Hypothalamus (tissue), 51 donors: ENCODE results near the gene GPBP1L1.
"Not testable (repeated sequence)": the region's sequence is repeated elsewhere in the genome, so short reads cannot be mapped to it uniquely, and the experiment has no call there.

ENCODE experiments used
- DNase-seq, 51 donors: peaks; one replicate each; lab custom pipeline; 2025; lab: John Stamatoyannopoulos, UW

Gene GPBP1L1

DNA sequence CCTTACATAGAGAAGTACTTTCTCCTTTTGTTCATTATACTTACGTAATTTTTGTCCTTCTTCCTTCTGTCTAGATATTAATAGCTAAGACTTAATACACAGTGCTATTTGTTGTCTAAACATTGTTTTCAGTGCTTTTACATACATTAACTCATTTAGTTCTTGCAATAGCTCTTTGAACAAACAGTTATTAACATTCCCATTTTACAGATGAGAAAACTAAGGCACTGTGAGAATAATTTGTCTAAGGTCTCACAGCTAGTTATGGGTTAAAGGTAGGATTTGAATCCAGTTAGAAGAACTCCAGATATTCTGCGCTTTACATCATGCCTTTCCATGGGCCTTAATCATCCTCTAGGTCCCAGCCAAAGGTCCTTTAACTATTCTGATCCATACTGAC, 82.1 kb downstream of the GPBP1L1 start:
- no peak for DNase-seq

DNA sequence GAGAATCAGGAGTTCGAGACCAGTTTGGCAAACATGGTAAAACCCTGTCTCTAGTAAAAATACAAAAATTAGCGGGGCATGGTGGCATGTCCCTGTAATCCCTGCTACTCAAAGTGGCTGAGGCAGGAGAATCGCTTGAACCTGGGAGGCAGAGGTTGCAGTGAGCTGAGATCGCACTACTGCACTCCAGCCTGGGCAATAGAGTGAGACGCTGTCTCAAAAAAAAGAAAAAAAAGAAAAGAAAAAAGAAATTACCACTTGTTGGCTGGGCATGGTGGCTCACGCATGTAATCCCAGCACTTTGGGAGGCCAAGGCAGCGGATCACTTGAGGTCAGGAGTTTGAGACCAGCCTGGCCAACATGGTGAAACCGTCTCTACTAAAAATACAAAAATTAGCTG, 89.6 kb downstream of the GPBP1L1 start:
- DNase-seq = not testable (repeated sequence)

DNA sequence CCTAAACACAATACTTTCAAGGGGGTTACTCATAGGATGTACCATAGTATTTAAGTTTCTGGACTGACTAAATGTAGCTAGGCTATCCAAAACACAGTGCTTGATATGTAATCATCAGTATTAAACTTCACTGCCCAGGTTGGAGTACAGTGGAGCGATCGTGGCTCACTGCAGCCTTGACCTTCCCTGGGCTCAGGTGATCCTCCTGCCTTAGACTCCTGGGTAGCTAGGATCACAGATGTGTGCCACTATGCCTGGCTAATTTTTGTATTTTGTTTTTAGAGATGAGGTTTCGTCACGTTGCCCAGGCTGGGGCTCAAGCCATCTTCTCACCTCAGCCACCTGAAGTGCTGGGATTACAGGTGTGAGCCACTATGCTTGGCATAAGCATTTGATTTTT, 91.9 kb downstream of the GPBP1L1 start:
- no peak for DNase-seq

DNA sequence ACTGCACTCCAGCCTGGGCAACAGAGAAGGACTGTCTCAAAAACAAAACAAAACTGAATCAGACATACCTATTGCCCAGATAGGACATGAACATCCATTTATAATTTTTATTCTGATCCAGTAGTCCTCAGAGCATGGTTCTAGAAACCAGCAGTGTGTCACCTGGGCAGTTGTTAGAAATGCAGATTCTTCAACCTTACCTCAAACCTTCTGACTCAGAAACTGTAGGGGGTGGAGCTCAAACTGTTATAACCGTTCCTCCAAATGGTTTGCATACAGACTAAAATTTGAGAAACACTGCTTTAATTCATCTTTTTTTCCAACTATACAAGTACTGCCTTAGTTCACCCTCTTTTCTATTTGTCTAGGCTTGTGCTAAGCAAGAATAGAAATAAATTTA, 96.5 kb downstream of the GPBP1L1 start:
- DNase-seq = no peak

DNA sequence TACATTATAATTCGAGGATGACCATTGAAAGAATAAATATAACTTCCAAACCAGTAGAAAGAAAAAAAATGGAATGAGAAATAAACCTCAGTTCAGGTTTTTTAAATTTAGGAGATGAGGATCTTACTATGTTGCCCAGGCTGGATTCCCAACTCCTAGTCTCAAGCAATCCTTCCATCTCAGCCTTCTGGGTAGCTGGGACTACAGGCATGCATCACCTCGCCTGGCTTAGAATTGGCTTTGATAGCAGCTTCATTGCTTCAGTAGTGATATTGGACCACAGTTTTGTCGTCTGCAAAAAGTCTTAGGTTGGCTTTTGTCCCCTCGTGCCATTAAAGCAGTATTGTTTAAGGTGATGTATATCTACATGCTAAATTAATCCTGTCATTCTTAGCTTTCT, 99.6 kb downstream of the GPBP1L1 start:
- DNase-seq = no peak

DNA sequence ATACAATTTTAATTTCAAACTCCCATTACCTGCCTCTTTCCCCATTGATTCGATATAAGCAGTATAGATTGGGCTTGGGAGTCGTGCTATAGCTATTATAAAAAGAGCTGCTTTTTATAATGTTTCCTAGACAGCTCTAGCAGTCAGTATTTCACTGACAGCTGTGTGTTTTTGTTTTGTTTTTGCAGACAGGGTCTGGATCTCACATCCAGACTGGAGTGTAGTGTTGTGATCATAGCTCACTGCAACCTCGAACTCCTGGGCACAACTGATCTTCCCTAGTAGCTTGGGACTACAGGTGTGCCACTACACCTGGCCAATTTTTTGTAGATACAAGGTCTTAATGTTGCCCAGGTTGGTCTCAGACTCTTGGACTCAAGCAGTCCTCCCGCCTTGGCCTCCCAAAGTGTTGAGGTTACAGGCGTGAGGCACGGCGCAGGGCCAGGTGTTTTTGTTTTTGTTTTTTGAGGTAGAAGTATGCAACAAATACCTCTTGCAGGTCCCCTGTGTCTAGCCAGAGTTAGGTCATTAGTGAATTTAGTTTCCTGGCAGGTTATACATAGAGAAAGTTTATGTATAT, 100.7 kb downstream of the GPBP1L1 start:
- DNase-seq = no peak

DNA sequence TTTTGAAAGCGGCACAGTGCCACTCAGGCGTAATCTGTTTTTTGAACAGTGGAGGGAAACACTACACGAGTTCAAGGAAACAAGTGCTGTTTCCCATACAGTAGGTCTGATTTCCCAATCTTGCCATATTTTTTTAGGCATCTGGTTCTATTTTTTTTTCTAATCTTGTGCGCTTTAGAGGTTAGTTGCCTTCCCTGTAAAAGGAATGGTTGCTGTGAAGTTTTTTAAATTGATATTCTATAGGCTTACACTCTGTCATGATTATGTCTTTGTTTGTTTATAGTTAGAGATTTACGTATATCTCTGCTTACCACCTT, 101.3 kb downstream of the GPBP1L1 start:
- DNase-seq = no peak

DNA sequence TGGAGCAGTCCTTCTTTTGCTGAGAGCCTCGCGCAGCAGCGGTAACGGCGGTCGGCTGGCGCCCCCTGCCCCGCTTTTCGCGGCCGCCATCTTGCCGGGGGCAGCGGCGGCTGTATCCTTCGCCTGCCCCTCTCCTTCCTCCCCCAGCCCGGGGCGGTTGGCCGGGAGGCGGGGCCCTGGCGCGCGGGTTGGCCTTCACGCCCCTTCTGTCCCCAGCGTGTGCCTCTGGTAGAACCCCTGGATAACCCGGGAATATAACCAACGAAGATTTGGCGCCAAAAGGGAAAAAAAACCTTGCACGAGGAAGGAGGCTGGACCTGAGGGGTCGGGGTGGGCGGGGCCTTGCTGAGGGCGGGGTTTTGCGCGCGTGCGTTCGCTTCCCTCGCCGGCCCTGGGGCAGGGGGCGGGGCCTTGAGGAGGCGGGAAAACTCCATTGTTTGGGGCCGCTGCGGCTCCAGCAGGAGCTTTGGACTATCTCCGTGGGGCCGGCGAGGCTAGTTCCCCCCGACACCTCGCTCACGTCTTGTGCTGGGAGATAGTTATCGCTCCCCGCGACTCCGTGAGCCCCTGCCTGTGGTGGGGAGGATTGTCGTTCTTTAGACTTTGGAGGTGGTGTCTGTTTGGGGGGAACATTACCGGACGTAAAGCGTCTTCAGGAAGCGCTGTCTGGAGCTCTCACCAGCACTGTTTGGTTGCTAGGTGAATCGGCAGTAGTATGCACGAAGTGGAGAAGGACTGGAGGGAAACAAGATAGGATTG, 101.8 kb downstream of the GPBP1L1 start:
- DNase-seq = peak in 50 of 51 donors; percentile 35 to 92 (median 78)

DNA sequence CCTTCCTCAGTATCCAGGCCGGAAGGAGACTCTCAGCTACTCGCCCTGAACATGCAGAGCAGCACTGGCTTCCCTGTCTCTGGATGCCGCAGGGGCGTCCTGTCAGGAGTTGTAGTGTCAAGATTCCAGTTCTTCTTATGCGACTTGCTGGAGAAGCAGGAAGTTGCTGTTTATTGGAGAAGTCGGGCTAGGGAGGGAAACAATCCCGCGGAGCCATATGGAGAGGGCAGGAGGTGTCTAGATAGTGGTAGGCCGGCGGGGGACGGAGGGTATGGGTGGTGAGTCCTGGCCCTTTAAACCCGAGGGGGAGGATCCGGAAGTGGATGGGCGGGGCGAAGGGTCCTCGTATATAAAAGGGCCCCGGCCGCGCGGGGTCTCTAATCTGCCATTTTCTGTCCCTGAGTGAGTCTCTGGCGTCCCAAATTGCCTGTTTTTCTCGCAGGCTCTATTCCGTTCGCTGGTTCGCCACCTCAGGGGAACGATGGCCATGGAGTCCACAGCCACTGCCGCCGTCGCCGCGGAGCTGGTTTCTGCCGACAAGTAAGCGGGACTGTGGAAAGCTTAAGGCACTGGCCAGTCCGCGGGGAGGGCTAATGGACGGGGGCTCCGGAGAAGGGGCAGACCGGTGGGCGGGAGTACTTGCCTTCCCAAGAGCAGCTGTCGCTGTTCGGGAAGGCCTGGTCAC, 102.5 kb downstream of the GPBP1L1 start, which contains the start of gene NASP:
Gene NASP (plus strand): TSS at position 376 of the 685 bp plus-strand sequence. CDS start 106 bp downstream, at position 482.
- DNase-seq = peak; percentile 63 to 97 (median 84)

DNA sequence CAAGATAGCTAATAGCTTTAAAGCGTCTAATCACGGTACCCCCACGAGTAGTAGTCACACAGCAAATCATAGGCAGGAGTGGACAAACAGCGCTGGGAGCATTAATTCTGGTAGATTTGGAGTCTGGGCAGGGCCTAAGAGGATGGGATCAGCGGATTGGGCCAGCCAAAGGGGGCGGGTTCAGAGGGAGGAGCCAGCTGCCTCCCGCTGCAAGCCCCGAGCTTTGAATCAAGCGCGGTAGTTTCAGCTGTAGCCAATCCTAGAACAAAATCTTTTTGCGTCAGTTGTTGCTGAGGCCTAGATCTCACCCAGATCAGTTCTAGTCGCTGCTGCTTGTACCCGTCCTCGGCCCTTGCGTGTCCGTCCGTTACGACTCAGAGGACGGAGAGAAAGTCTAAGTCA, 103.1 kb downstream of the GPBP1L1 start:
- peak in 50 of 51 donors; percentile 39 to 97 (median 87) for DNase-seq
